NB4 (cell line): ENCODE measurements around the gene AQP2.

ENCODE experiments used
- POLR2A ChIP-seq: IDR thresholded peaks from 2 replicates; pipeline ENCODE4 v1.6.1; 2011; ENCODE audit warnings: mild to moderate bottlenecking; ENCODE audit not compliant: insufficient read length; ENCODE audit errors: extremely low read depth
- TF ChIP-seq, protein P1 (sequence below): IDR thresholded peaks from one replicate; pipeline ENCODE4 v1.5.1; 2012; ENCODE audit warnings: low read depth, low read length
- TF ChIP-seq, protein P2 (sequence below): IDR thresholded peaks from 2 replicates; pipeline ENCODE4 v1.6.1; 2011; ENCODE audit warnings: low read depth, low read length

DNA sequence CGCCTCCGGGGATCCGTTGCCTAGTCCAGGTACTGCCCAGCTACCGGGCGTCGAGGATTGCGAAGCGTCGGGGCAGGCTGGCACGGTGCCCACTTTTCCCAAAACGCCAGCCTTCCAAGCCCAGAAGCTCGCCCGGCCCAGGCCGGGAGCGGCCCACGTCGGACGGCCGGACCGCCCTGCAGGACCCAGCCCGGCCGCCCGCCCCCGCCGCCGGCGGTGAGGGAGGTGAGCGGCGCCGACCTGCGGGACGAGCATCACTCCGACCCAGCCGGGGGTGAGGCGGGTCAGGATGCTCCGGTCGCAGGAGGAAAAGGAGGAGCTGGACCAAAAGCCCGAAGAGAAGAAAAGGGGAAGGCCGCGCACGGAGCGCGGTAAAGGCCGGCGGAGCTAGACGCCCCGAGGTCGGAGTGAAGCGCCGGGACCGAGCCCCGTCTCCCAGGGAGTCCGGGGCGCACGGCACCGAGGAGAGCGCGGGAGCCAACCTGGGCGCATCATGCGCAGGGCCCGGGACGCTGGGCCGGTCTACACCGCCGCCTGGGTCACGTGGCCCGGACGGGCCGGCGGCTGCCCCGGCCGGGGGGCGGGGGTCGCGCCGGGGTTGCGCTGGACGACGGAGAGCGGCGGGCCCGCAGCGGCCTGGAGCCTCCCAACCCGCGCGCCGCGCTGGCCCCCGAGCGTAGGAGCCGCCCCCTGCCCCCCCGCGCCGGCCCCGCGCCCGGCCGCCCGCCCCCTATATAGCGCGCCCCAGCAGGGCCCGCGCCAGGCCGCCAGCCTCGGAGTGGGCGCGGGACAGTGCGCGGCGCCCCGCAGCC, 10.8 kb downstream of the AQP2 start, which contains the start of gene AQP5:
- TF ChIP-seq, protein P1, sequence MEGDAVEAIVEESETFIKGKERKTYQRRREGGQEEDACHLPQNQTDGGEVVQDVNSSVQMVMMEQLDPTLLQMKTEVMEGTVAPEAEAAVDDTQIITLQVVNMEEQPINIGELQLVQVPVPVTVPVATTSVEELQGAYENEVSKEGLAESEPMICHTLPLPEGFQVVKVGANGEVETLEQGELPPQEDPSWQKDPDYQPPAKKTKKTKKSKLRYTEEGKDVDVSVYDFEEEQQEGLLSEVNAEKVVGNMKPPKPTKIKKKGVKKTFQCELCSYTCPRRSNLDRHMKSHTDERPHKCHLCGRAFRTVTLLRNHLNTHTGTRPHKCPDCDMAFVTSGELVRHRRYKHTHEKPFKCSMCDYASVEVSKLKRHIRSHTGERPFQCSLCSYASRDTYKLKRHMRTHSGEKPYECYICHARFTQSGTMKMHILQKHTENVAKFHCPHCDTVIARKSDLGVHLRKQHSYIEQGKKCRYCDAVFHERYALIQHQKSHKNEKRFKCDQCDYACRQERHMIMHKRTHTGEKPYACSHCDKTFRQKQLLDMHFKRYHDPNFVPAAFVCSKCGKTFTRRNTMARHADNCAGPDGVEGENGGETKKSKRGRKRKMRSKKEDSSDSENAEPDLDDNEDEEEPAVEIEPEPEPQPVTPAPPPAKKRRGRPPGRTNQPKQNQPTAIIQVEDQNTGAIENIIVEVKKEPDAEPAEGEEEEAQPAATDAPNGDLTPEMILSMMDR = no peak
- TF ChIP-seq, protein P2, sequence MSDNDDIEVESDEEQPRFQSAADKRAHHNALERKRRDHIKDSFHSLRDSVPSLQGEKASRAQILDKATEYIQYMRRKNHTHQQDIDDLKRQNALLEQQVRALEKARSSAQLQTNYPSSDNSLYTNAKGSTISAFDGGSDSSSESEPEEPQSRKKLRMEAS = no peak
- TF ChIP-seq POLR2A = no peak
